PFSK-1 (cell line): ENCODE measurements around the gene C19orf38.
A peak's percentile ranks its signal among the peaks of the same experiment; 100 is the strongest.

ENCODE experiments used
- FOXP2 ChIP-seq: optimal IDR thresholded peaks from 2 replicates; pipeline ENCODE3; 2011; ENCODE audit warnings: borderline replicate concordance, control low read depth, inconsistent platforms; ENCODE audit not compliant: insufficient read depth; ENCODE audit errors: extremely low read length, extremely low read depth
- POLR2AphosphoS5 ChIP-seq: IDR thresholded peaks from 2 replicates; pipeline ENCODE4 v1.6.1; 2012; ENCODE audit warnings: low read depth, mild to moderate bottlenecking, control low read depth, low read length, moderate library complexity
- SIN3A ChIP-seq: IDR thresholded peaks from 2 replicates; pipeline ENCODE4 v1.6.1; 2012; ENCODE audit warnings: mild to moderate bottlenecking, low read length, moderate library complexity, borderline replicate concordance; ENCODE audit not compliant: insufficient read depth
- TAF1 ChIP-seq: IDR thresholded peaks from 2 replicates; pipeline ENCODE4 v1.6.1; 2012; ENCODE audit warnings: low read length, control low read depth, borderline replicate concordance; ENCODE audit not compliant: insufficient read depth
- TF ChIP-seq, protein P1 (sequence below), 2 experiments: IDR thresholded peaks; 2 replicates each; pipeline versions ENCODE4 v1.6.1 to v1.8.0; 2011 to 2012; ENCODE audit warnings: low read depth in 2 of 2, low read length in 2 of 2, control low read depth in 1 of 2, inconsistent platforms in 1 of 2, mild to moderate bottlenecking in 1 of 2, moderate library complexity in 1 of 2; ENCODE audit not compliant: insufficient read depth in 1 of 2

The C19orf38 gene

DNA sequence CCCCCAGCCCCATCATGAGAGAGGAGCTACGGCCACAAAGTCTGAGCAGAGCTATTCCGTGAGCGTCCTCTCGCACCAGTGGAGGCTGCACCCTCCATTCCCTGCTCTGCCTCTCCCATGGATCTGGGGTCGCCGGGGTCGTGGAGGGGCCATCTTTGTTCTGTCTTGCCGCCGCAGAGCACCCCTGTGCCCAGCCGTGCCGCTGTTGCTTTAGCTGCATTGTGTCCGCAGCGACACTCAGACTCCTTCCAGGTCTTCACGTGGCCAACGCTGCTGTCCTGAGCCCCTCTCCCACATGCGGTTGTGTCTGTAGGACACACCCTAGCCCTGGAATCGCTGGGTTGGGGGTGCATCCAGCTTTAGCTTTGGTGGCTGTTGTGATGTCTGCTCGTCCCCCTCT is 64.4 kb downstream of the C19orf38 start:
- TF ChIP-seq SIN3A = no peak
- TF ChIP-seq POLR2AphosphoS5 = no peak
- no peak for TF ChIP-seq TAF1
- TF ChIP-seq FOXP2 = no peak
- TF ChIP-seq, protein P1, sequence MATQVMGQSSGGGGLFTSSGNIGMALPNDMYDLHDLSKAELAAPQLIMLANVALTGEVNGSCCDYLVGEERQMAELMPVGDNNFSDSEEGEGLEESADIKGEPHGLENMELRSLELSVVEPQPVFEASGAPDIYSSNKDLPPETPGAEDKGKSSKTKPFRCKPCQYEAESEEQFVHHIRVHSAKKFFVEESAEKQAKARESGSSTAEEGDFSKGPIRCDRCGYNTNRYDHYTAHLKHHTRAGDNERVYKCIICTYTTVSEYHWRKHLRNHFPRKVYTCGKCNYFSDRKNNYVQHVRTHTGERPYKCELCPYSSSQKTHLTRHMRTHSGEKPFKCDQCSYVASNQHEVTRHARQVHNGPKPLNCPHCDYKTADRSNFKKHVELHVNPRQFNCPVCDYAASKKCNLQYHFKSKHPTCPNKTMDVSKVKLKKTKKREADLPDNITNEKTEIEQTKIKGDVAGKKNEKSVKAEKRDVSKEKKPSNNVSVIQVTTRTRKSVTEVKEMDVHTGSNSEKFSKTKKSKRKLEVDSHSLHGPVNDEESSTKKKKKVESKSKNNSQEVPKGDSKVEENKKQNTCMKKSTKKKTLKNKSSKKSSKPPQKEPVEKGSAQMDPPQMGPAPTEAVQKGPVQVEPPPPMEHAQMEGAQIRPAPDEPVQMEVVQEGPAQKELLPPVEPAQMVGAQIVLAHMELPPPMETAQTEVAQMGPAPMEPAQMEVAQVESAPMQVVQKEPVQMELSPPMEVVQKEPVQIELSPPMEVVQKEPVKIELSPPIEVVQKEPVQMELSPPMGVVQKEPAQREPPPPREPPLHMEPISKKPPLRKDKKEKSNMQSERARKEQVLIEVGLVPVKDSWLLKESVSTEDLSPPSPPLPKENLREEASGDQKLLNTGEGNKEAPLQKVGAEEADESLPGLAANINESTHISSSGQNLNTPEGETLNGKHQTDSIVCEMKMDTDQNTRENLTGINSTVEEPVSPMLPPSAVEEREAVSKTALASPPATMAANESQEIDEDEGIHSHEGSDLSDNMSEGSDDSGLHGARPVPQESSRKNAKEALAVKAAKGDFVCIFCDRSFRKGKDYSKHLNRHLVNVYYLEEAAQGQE (IDR thresholded peaks at IDR 0.05; ENCODE audit: insufficient read depth in 1 of 2, low read depth in 2 of 2, low read length in 2 of 2) = no peak

DNA sequence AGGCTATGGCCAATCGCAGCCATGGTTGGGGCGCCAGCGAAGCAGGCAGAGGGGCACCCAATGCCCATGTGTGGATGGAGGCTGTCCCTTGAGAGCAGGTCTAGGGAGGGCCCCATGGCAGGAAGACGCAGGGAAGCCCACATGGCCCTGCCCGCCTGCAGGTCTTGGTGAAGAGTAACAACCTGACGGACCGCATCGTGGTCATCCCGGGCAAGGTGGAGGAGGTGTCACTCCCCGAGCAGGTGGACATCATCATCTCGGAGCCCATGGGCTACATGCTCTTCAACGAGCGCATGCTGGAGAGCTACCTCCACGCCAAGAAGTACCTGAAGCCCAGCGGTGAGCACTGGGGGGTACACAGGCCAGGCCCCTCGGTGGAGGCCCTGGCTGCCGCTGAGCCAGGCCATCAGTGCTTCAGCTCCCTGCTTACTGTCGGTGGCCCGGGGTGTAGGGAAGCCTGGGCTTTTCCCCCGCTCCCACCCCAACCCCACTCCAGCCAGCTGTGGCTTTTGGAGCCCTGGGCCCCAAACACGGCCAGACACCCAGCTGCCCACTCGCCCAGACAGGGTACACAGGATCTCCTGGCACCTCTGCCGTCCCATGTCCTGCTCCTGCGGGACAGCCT is 65.6 kb downstream of the C19orf38 start:
- TF ChIP-seq TAF1 (no peak), POLR2AphosphoS5 (no peak), SIN3A (no peak), FOXP2 (no peak)
- TF ChIP-seq, protein P1 (IDR thresholded peaks at IDR 0.05; ENCODE audit: insufficient read depth in 1 of 2, low read depth in 2 of 2, low read length in 2 of 2) = no peak

DNA sequence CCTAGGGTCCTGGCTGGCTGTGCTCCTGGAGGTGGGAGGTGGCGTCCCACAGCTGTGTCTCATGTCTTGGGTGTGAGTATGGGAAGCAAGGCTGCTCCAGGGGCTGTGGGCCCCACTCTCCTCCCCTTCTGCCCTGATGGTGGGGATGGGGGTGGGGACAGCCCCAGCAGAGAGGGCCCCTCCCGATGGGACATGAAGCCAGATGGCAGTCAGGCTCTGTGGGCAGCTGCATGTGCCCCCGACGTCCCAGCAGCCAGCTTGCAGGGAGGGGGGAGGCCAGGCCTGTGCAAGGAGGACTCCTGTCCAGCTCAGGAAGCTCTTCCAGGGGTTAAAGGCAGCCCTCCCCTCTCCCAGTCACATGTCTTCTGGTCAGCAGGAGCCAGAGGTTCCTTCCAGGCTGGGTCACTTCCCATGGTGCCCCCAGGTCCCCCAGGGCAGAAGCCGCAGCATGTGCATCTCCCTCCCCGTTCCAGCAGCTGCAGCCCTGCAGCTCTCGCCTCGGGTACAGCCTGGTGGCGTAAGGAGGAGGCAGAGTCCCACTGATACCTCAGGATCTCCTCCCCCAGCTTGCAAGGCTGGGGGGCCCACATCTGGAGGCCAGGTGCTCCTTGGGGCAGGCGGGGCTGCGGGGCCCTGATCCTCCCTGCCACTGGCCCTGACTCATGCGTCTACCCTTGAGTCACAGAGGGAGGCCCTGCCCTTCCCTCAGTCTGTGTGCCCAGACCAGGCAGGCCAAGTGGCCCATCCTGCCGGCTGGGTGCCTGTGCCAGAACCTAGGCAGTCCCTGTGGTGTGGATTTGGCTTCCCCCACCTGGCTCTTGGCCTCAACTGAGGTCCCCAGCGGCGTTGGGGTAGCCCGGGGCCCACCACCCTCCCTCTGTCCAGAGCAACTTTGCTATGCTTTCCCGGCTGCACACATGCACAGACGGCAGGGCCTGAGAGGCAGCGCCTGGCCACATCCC is 67.2 kb downstream of the C19orf38 start:
- TF ChIP-seq SIN3A (no peak), FOXP2 (peak; percentile 8)

DNA sequence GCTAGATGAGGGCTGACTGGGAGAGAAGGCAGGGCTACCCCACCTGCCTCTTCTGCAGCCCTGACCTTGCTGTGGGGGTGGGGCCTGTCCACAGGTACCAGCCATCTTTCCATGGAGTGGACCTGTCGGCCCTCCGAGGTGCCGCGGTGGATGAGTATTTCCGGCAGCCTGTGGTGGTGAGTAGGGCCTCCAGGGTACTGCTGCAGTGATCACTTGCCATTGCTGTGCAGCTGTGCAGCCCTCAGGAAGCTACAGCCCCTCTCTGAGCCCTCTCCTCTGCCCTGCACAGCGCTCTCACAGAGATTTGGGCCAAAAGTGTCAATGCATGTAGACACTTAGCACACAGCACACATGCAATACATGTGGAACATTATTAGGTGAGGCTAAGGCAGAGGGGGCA is 68.4 kb downstream of the C19orf38 start:
- TF ChIP-seq SIN3A (no peak), POLR2AphosphoS5 (no peak), TAF1 (no peak), FOXP2 (no peak)
- TF ChIP-seq, protein P1 (IDR thresholded peaks at IDR 0.05; ENCODE audit: insufficient read depth in 1 of 2, low read depth in 2 of 2, low read length in 2 of 2) = no peak

DNA sequence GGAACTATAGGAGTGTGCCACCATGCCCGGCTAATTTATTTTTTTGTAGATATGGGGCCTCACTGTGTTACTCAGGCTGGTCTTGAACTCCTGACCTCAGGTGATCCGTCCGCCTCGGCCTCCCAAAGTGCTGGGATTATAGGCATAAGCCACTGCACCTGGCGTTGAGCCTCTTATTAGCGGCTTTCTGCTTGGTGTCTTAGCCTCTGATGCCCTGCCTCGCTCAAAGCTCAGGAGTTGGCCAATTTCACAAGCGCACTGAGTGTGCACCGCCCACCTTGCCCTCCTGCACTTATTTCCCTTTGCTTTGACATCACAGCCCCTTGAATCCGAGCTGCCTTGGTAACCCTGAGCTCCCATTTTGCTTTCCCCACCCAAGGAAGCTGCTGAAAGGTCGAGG is 70.1 kb downstream of the C19orf38 start:
- TF ChIP-seq POLR2AphosphoS5 (no peak), SIN3A (no peak), FOXP2 (no peak), TAF1 (no peak)
- TF ChIP-seq, protein P1 (IDR thresholded peaks at IDR 0.05; ENCODE audit: insufficient read depth in 1 of 2, low read depth in 2 of 2, low read length in 2 of 2) = no peak
